DND-41 (cell line): Measurements from ENCODE around the gene RFFL.
A peak's percentile ranks its signal among the peaks of the same experiment; 100 is the strongest.

Source experiments
- ATAC-seq: fragments of 200-7000 bp; cut with Tn5 transposase; 3 replicates; pipeline ENCODE4 v1.9.1; 2021; ENCODE audit warnings: low read depth; ENCODE audit not compliant: insufficient read depth
- DNase-seq: peaks from one replicate; pipeline ENCODE4 v3.0.0-alpha.2; 2020
- H2AFZ ChIP-seq: 2 replicates; pipeline ENCODE4 v1.6.0; 2012; ENCODE audit warnings: low read depth, low read length
- H3K27ac ChIP-seq: 2 replicates; pipeline ENCODE4 v1.5.1; 2012; ENCODE audit warnings: low read length, inconsistent platforms
- H3K27me3 ChIP-seq: fragments of 200-600 bp; sonication (generic); 2 replicates; pipeline ENCODE4 v1.6.0; 2012; ENCODE audit warnings: low read length, mild to moderate bottlenecking, inconsistent platforms; ENCODE audit not compliant: insufficient read depth, poor library complexity
- H3K36me3 ChIP-seq: 2 replicates; pipeline ENCODE4 v1.5.1; 2012; ENCODE audit warnings: low read length, inconsistent platforms; ENCODE audit not compliant: insufficient read depth
- H3K4me1 ChIP-seq: 2 replicates; pipeline ENCODE4 v1.5.1; 2012; ENCODE audit warnings: mild to moderate bottlenecking, low read length; ENCODE audit not compliant: insufficient read depth
- H3K4me2 ChIP-seq: 2 replicates; pipeline ENCODE4 v1.6.0; 2012; ENCODE audit warnings: mild to moderate bottlenecking, moderate library complexity, low read length, inconsistent platforms; ENCODE audit not compliant: insufficient read depth
- H3K4me3 ChIP-seq, 2 experiments: fragments of 200-600 bp in 1 of 2; shearing (Covaris generic) in 1 of 2; 2 replicates each; pipeline ENCODE4 v1.5.1; 2012 to 2016; ENCODE audit warnings: inconsistent platforms in 2 of 2, low read length in 2 of 2, mild to moderate bottlenecking in 2 of 2, low read depth in 1 of 2, moderate library complexity in 1 of 2
- H3K79me2 ChIP-seq: 2 replicates; pipeline ENCODE4 v1.6.0; 2012; ENCODE audit warnings: low read length, inconsistent platforms; ENCODE audit not compliant: insufficient read depth
- H3K9ac ChIP-seq: 2 replicates; pipeline ENCODE4 v1.6.0; 2012; ENCODE audit warnings: low read depth, mild to moderate bottlenecking, inconsistent platforms, low read length, moderate library complexity
- H3K9me3 ChIP-seq: 2 replicates; pipeline ENCODE4 v1.5.1; 2012; ENCODE audit warnings: low read length, moderate library complexity, mild to moderate bottlenecking, inconsistent platforms; ENCODE audit not compliant: insufficient read depth, severe bottlenecking
- H4K20me1 ChIP-seq: 2 replicates; pipeline ENCODE4 v1.6.0; 2012; ENCODE audit warnings: low read length; ENCODE audit not compliant: insufficient read depth
- CTCF ChIP-seq: IDR thresholded peaks from 2 replicates; pipeline ENCODE4 v1.5.1; 2012; ENCODE audit warnings: borderline replicate concordance, low read length, moderate library complexity, mild to moderate bottlenecking; ENCODE audit not compliant: poor library complexity, severe bottlenecking; ENCODE audit errors: extremely low read depth
- EZH2 ChIP-seq: IDR thresholded peaks from 3 replicates; pipeline ENCODE4 v1.6.1; 2012; ENCODE audit warnings: borderline replicate concordance, low read depth, mild to moderate bottlenecking, moderate library complexity, low read length, inconsistent platforms; ENCODE audit not compliant: severe bottlenecking

Gene RFFL

GRCh38 chr17:35086931-35087573 is 23.5 kb upstream of the RFFL start:
- Histone ChIP-seq H3K27ac (no peak overlapping the region), H3K27me3 (no peaks in the 10 kb centered on the region), H3K9me3 (no peaks in the 10 kb centered on the region), H3K4me3 (no peak overlapping the region), H3K4me1 (peaks cover 34% of the 10 kb centered on the region), H4K20me1 (no peaks in the 10 kb centered on the region), H3K9ac (peak overlapping the region; percentile 93; the same call in 1 of the 2 replicates), H2AFZ (no peak overlapping the region), H3K4me2 (peak overlapping the region; percentile 87), H3K36me3 (no peaks in the 10 kb centered on the region), H3K79me2 (peaks cover 32% of the 10 kb centered on the region)
- DNase-seq: no peak
- TF ChIP-seq EZH2: no peak
- no peak for ATAC-seq

- Histone ChIP-seq H3K4me3 (no peak overlapping the region), H3K4me1 (peaks cover 34% of the 10 kb centered on the region), H3K4me2 (no peak overlapping the region), H3K27ac (no peak overlapping the region), H3K9ac (no peak overlapping the region), H3K27me3 (no peaks in the 10 kb centered on the region), H3K79me2 (peaks cover 33% of the 10 kb centered on the region), H3K36me3 (no peaks in the 10 kb centered on the region), H2AFZ (no peak overlapping the region), H3K9me3 (no peaks in the 10 kb centered on the region), H4K20me1 (no peaks in the 10 kb centered on the region)
- TF ChIP-seq EZH2 (no peak), CTCF (no peak)
- no peak for ATAC-seq
- no peak for DNase-seq
Measured at GRCh38 chr17:35086164-35086563, 22.7 kb upstream of the RFFL start.

- Histone ChIP-seq H3K4me1 (peaks cover 36% of the 10 kb centered on the region), H3K27ac (no peak overlapping the region), H3K4me3 (no peak overlapping the region), H4K20me1 (no peaks in the 10 kb centered on the region), H3K4me2 (no peak overlapping the region), H3K9me3 (no peaks in the 10 kb centered on the region), H2AFZ (no peak overlapping the region), H3K36me3 (no peaks in the 10 kb centered on the region), H3K79me2 (peaks cover 33% of the 10 kb centered on the region), H3K9ac (no peak overlapping the region), H3K27me3 (no peaks in the 10 kb centered on the region)
- ATAC-seq: no peak
- DNase-seq: no peak
- TF ChIP-seq CTCF: no peak
Measured at GRCh38 chr17:35084987-35085386, 21.5 kb upstream of the RFFL start.

- no peaks in the 10 kb centered on the region for H3K36me3 ChIP-seq
- peaks cover 29% of the 10 kb centered on the region for H3K79me2 ChIP-seq
- DNase-seq (no peak), ATAC-seq (no peak)
- H4K20me1 ChIP-seq: no peaks in the 10 kb centered on the region
- H3K4me2 ChIP-seq: no peak overlapping the region
- no peak overlapping the region for H3K4me3 ChIP-seq
- peaks cover 20% of the 10 kb centered on the region for H3K4me1 ChIP-seq
- no peak overlapping the region for H3K9ac ChIP-seq
- no peaks in the 10 kb centered on the region for H3K27me3 ChIP-seq
- H3K27ac ChIP-seq: no peak overlapping the region
- no peak overlapping the region for H2AFZ ChIP-seq
- no peaks in the 10 kb centered on the region for H3K9me3 ChIP-seq
- TF ChIP-seq EZH2 (no peak), CTCF (no peak)
Measured at GRCh38 chr17:35083071-35083470, 19.6 kb upstream of the RFFL start.
